GM10248 (cell line): ENCODE data around the gene CACNA2D1.

Experiments
- CTCF ChIA-PET: fragments of 300-600 bp; sonication (Branson Sonifier 250); formaldehyde crosslinking; extraction: SDS; loops from one replicate; lab custom pipeline; 2021; ENCODE audit warnings: antibody characterized with exemption; lab: Yijun Ruan, JAX
- POLR2A ChIA-PET: fragments of 350-650 bp; sonication (Branson Sonifier 250); formaldehyde crosslinking; extraction: SDS; loops from one replicate; lab custom pipeline; 2020; ENCODE audit warnings: antibody characterized with exemption; lab: Yijun Ruan, JAX
- DNase-seq: peaks from one replicate; pipeline ENCODE4 v3.0.0; 2012; ENCODE audit errors: extremely low spot score
- TF ChIP-seq, protein P1 (sequence below): IDR thresholded peaks from 2 replicates; pipeline ENCODE4 v1.5.1; 2012; ENCODE audit warnings: mild to moderate bottlenecking, low read depth; ENCODE audit errors: extremely low read depth, missing control alignments, control extremely low read depth

Gene CACNA2D1

DNA sequence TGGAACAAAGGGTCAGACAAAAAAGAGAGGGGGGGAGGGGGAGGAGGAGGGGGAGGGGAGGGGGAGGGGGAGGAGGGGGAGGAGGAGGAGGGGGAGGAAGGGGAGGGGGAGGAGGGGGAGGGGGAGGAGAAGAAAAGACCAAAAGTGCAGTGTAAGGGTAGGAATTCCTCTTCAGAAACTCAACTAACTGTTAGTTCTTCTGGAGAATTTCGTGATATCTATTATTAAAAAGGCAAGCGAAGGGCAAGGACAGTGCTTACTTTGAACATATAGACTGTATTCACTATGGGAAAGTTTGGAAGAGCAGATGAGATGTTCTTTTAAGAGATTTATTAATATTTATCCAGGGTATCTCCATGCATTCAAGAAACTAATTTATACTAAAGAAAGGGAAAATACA is 258.1 kb downstream of the CACNA2D1 start:
- TF ChIP-seq, protein P1, sequence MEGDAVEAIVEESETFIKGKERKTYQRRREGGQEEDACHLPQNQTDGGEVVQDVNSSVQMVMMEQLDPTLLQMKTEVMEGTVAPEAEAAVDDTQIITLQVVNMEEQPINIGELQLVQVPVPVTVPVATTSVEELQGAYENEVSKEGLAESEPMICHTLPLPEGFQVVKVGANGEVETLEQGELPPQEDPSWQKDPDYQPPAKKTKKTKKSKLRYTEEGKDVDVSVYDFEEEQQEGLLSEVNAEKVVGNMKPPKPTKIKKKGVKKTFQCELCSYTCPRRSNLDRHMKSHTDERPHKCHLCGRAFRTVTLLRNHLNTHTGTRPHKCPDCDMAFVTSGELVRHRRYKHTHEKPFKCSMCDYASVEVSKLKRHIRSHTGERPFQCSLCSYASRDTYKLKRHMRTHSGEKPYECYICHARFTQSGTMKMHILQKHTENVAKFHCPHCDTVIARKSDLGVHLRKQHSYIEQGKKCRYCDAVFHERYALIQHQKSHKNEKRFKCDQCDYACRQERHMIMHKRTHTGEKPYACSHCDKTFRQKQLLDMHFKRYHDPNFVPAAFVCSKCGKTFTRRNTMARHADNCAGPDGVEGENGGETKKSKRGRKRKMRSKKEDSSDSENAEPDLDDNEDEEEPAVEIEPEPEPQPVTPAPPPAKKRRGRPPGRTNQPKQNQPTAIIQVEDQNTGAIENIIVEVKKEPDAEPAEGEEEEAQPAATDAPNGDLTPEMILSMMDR, result no peak
- no peak for DNase-seq
- CTCF ChIA-PET, result no interaction called here
- POLR2A ChIA-PET, result no interaction called here

DNA sequence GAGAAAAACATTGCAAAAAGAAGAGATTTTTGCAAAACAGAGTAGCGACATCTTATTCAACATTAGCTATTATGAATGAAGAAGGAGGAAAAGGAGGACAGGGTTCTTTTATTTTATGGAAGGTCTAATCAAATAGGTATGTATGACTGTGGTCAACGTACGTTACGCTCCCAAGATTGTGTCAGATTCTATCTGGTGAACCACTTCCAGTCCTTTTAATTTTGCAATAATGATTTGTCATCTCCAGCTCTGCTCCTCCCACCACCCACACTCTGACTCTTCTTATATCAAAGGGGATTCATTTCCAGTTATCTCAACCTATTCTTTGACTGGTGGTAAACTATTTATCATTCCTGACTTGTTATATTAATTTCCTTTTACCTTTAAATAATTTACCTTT is 259.9 kb downstream of the CACNA2D1 start:
- ChIA-PET POLR2A (no interaction called here), CTCF (interaction anchor here (1.4 kb wide), 1 partner anchor 9 kb away, joined by 4 read pairs; no protein-coding TSS in a partner anchor)
- TF ChIP-seq, protein P1, result no peak
- no peak for DNase-seq

DNA sequence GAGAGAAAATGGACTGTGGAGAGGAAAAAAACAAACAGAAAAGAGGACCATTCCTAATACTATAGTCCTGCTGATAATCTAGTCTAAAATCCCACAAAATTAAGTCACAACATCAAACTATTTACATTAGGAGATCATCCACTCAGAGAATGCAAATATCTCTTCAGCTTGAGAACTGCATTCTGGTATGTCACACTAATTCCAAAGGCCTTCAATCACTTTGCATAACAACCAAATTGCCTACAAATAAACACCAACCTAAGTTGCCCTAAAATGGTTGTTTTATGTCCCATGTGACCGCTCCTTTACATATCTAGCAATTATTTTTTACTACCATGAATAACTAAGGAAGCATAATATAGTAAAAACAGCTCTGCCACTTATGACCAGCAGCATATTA is 264.3 kb downstream of the CACNA2D1 start:
- POLR2A ChIA-PET, result no interaction called here
- CTCF ChIA-PET, result no interaction called here
- TF ChIP-seq, protein P1, result no peak
- DNase-seq, result no peak

DNA sequence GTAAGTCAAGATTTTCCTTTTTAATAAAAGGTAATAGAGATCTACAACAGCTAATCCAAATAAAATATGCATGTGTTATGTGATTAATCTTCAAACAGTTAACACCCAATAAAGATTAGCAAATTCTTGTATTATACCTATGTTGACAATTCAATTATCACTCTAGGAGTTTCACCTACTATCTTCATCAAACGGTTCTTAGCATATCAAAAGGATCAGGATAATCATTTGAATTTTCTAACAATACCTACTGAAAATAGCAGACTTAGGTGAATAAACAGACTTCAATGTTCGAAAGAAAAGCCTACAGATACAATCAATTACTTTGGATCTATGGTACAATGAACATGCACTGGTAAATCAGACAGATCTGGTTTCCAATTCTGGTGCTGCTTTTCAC is 268.3 kb downstream of the CACNA2D1 start:
- ChIA-PET CTCF (interaction anchor here (0.7 to 1.7 kb wide), 2 partner anchors 9 to 28 kb away, joined by 3 to 4 read pairs; no protein-coding TSS in a partner anchor), POLR2A (no interaction called here)
- DNase-seq, result no peak
- TF ChIP-seq, protein P1, result no peak

DNA sequence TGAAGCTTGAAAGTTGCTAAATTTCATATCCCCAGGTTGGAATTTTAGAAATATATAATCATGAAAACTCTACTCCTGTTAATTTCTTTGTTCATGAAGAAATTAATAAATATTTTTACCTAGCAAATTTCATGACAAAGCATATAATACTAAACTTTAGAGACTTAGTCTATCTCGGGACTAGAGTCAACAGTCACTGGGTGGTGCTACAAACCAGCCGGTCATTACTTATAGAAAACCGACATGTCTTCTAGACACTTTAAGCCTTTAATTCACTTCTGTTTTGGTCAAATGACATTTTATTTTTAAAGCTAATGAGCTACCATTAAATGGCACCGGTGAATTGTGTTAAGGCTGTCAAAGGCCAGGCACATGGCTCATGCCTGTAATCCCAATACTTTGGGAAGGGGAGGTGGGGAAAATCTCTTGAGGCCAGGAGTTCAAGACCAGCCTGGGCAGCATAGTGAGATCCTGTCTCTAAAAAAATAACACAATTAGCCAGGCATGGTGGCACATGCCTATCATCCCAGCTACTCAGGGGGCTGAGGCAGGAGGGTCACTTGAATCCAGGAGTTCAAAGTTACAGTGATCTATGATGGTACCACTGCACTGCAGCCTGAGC is 270.1 kb downstream of the CACNA2D1 start:
- POLR2A ChIA-PET, result no interaction called here
- CTCF ChIA-PET, result interaction anchor here (1.0 kb wide), 1 partner anchor 10 kb away, joined by 3 read pairs; no protein-coding TSS in a partner anchor
- TF ChIP-seq, protein P1, result no peak
- no peak for DNase-seq

DNA sequence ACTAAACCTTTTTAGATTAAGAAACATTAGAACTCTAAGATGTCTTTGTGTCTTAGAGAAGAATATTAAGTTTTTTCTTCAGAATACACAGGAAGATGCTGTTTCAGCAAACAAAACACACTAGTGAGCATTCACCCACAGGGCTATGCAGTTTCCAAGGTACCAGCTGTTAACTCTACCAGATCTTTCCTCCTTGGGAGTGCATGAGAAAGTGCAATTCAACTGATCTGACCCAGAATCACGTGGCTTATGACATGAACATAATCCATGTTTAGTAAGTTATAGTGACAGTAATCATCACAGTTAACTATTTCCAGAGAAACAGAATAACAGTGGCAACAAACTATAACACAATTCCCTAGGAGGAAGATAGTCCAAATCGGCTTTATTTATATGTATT is 270.7 kb downstream of the CACNA2D1 start:
- no peak for DNase-seq
- ChIA-PET POLR2A (no interaction called here), CTCF (interaction anchor here (1.0 kb wide), 1 partner anchor 9 kb away, joined by 3 read pairs; no protein-coding TSS in a partner anchor)
- TF ChIP-seq, protein P1, result no peak
